PFSK-1 (cell line): ENCODE data around the gene ACOX1.
A peak's percentile ranks its signal among the peaks of the same experiment; 100 is the strongest.

Experiments
- FOXP2 ChIP-seq: optimal IDR thresholded peaks from 2 replicates; pipeline ENCODE3; 2011; ENCODE audit warnings: borderline replicate concordance, control low read depth, inconsistent platforms; ENCODE audit not compliant: insufficient read depth; ENCODE audit errors: extremely low read length, extremely low read depth
- POLR2AphosphoS5 ChIP-seq: IDR thresholded peaks from 2 replicates; pipeline ENCODE4 v1.6.1; 2012; ENCODE audit warnings: low read depth, mild to moderate bottlenecking, control low read depth, low read length, moderate library complexity
- SIN3A ChIP-seq: IDR thresholded peaks from 2 replicates; pipeline ENCODE4 v1.6.1; 2012; ENCODE audit warnings: mild to moderate bottlenecking, low read length, moderate library complexity, borderline replicate concordance; ENCODE audit not compliant: insufficient read depth
- TAF1 ChIP-seq: IDR thresholded peaks from 2 replicates; pipeline ENCODE4 v1.6.1; 2012; ENCODE audit warnings: low read length, control low read depth, borderline replicate concordance; ENCODE audit not compliant: insufficient read depth
- TF ChIP-seq, protein P1 (sequence below), 2 experiments: IDR thresholded peaks; 2 replicates each; pipeline versions ENCODE4 v1.6.1 to v1.8.0; 2011 to 2012; ENCODE audit warnings: low read depth in 2 of 2, low read length in 2 of 2, control low read depth in 1 of 2, inconsistent platforms in 1 of 2, mild to moderate bottlenecking in 1 of 2, moderate library complexity in 1 of 2; ENCODE audit not compliant: insufficient read depth in 1 of 2

The ACOX1 gene

DNA sequence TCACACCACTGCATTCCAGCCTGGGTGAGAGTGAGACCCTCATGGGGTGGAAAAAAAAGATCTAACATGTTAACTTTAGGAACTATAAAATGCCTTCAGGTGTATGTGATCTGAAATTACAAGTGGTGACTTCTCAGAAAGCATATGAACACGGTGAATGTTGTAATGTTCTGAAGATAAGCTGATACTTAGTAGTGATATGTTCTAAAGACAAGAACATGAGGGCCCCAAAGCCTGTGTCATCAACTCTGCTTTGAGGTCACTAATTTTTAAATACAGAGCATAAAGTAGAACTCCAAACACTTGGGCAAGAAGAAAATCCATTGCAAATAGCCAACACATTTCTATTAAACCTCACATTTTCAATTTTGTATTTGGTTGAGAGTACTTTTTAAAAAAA is 35.5 kb downstream of the ACOX1 start:
- TF ChIP-seq POLR2AphosphoS5 (no peak), SIN3A (no peak), TAF1 (no peak), FOXP2 (no peak)
- TF ChIP-seq, protein P1, sequence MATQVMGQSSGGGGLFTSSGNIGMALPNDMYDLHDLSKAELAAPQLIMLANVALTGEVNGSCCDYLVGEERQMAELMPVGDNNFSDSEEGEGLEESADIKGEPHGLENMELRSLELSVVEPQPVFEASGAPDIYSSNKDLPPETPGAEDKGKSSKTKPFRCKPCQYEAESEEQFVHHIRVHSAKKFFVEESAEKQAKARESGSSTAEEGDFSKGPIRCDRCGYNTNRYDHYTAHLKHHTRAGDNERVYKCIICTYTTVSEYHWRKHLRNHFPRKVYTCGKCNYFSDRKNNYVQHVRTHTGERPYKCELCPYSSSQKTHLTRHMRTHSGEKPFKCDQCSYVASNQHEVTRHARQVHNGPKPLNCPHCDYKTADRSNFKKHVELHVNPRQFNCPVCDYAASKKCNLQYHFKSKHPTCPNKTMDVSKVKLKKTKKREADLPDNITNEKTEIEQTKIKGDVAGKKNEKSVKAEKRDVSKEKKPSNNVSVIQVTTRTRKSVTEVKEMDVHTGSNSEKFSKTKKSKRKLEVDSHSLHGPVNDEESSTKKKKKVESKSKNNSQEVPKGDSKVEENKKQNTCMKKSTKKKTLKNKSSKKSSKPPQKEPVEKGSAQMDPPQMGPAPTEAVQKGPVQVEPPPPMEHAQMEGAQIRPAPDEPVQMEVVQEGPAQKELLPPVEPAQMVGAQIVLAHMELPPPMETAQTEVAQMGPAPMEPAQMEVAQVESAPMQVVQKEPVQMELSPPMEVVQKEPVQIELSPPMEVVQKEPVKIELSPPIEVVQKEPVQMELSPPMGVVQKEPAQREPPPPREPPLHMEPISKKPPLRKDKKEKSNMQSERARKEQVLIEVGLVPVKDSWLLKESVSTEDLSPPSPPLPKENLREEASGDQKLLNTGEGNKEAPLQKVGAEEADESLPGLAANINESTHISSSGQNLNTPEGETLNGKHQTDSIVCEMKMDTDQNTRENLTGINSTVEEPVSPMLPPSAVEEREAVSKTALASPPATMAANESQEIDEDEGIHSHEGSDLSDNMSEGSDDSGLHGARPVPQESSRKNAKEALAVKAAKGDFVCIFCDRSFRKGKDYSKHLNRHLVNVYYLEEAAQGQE (IDR thresholded peaks at IDR 0.05; ENCODE audit: insufficient read depth in 1 of 2, low read depth in 2 of 2, low read length in 2 of 2) = no peak

DNA sequence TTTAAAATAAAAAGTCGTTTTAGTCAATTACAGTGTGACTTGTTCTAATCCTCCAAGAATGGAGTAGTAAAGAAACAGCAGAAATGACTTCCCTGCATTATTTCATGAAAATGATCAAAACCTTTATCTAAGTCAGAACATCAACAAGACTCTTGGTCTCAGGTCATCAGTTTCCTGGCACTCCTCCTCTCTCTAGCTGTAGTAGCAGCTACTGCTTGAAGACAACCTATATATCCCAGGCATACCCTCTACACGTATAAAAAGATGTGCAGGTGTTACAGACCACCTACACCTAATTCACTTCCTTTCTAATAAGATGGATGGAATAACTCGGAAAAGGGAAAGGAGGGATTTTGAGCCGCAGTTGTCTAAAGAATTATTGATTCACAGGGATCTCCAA is 36.5 kb downstream of the ACOX1 start:
- TF ChIP-seq FOXP2 (no peak), TAF1 (no peak), SIN3A (no peak), POLR2AphosphoS5 (no peak)
- TF ChIP-seq, protein P1 (IDR thresholded peaks at IDR 0.05; ENCODE audit: insufficient read depth in 1 of 2, low read depth in 2 of 2, low read length in 2 of 2) = no peak

DNA sequence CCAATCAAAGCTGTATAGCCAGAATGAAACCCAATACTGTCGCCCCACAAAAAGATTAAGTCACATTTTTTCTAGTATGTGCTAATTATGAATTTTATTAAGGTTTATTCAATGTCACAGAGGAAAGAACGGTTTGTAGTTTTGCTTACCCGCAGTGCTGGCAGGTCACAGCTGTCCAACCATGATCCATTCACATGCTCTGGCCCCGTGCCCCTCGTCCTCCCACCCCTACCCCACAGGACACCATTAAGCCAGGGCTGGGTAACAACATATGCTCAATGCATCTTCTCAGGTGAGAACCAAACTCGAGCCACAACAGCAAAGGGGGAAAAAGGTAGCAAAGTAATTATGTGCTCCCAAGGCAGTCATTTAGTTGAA is 37.5 kb downstream of the ACOX1 start:
- no peak for TF ChIP-seq POLR2AphosphoS5
- TF ChIP-seq FOXP2 = no peak
- TF ChIP-seq TAF1 = no peak
- TF ChIP-seq SIN3A = no peak
- TF ChIP-seq, protein P1 (IDR thresholded peaks at IDR 0.05; ENCODE audit: insufficient read depth in 1 of 2, low read depth in 2 of 2, low read length in 2 of 2) = no peak

DNA sequence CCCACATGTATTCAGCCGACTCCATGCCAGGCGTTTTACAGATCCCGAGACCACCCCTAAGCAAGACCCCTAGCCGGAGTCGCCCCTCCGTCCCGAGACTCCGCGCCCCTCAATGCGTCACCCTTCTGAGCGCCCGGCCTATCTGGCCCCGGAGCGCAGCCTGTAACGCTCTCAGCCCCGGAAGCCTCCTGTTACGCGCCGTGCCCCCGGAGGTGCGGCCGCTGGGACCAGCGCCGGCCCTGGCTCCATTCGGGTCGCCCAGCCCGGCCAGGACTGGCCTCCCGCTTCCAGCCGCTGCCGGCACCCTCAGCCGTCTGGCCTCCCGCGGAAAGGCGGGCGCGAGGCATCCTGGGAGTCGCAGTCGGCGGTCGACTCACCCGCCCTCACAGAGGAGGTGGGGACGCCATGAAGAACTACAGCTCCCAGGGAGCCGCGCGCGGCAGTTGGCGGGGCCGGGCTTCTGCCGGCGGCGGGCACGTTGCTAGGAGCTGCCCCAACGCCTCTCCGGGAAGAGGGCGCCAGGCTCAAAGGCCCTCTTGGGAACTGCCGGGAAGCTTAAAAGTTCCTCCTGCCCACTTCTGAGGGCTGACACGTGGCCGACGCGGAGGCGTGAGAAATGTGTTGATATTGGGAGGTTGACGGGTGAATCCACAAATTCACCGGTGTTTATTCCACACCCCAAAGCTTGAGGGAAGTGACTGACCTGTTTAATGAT is 38.1 kb downstream of the ACOX1 start, which contains the start of gene FBF1:
Gene FBF1, minus strand, starts transcription at position 316 of the 715 bp plus-strand sequence. CDS start 2,893 bp downstream, outside the sequence.
- peak; percentile 96 for TF ChIP-seq FOXP2
- peak; percentile 91; the same call in 1 of the 2 replicates for TF ChIP-seq SIN3A
- TF ChIP-seq POLR2AphosphoS5 = peak; percentile 88
- TF ChIP-seq TAF1 = peak; percentile 65; the same call in 1 of the 2 replicates
- TF ChIP-seq, protein P1 (IDR thresholded peaks at IDR 0.05; ENCODE audit: insufficient read depth in 1 of 2, low read depth in 2 of 2, low read length in 2 of 2) = no peak

DNA sequence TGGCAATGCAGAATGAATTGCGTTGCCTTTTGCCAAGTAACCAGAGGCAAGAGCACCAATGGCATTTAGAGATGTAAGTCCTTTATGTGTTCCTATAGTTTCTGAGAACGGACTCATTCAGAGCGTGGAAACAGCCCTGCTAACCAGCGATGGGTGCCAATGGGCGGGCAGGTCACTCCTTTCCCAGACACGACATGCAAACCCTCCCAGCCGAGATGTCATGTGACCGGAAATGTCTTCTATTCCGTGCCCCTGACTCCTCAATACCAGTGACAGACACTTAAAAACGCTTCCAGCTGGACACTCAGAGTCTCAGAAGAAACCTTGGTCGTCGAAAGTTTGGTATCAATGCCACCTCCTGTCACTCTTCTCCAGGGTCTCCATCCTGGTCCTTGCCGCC is 41.3 kb downstream of the ACOX1 start:
- TF ChIP-seq FOXP2 (no peak), SIN3A (no peak), POLR2AphosphoS5 (no peak), TAF1 (no peak)
- TF ChIP-seq, protein P1 (IDR thresholded peaks at IDR 0.05; ENCODE audit: insufficient read depth in 1 of 2, low read depth in 2 of 2, low read length in 2 of 2) = no peak
